HCT116 (cell line): ENCODE results near the gene RBBP8NL. TPM values are rescaled to one million over a fixed set of nuclear protein-coding genes. Genes with fewer than 3 reads are reported as not detected.

ENCODE experiments used
- ATAC-seq: fragments of 200-7000 bp; cut with Tn5 transposase; 2 replicates; pipeline ENCODE4 v1.9.1; 2020; ENCODE audit warnings: mild to moderate bottlenecking, moderate library complexity
- BruUV-seq: library from RNA; stranded (reverse); fragments of 400-500 nt; replicated peaks from 2 replicates; lab custom pipeline; 2021; lab: Mats Ljungman, UMichigan
- CTCF ChIA-PET: fragments of 300-600 bp; sonication (Branson Sonifier 250); formaldehyde crosslinking; loops from one replicate; lab custom pipeline; 2021; ENCODE audit warnings: antibody characterized with exemption; lab: Charles Lee
- POLR2A ChIA-PET: fragments of 300-600, 350-600 bp; sonication (Branson Sonifier 250); formaldehyde crosslinking; loops from one replicate; lab custom pipeline; 2021; ENCODE audit warnings: antibody characterized with exemption; lab: Charles Lee
- RAD21 ChIA-PET, 2 experiments: fragments of 300-600 bp; sonication (Branson Sonifier 250); formaldehyde crosslinking; loops; one replicate each; lab custom pipeline; 2023; ENCODE audit warnings: low total read pairs in 2 of 2; ENCODE audit not compliant: uncharacterized antibody in 2 of 2, unreplicated experiment in 2 of 2, low non-redundant PET in 1 of 2; lab: Charles Lee
- DNase-seq: peaks from one replicate; pipeline ENCODE4 v3.0.0-alpha.2; 2010; ENCODE audit warnings: low read depth, low spot score
- H2AFZ ChIP-seq: fragments of 200-600 bp; shearing (Covaris generic), sonication (generic); 2 replicates; pipeline ENCODE4 v1.6.1; 2017; ENCODE audit warnings: low read depth, mixed run types, mixed read lengths, antibody characterized with exemption, low read length; ENCODE audit not compliant: poor library complexity, severe bottlenecking
- H3K27ac ChIP-seq: 2 replicates; pipeline ENCODE4 v1.5.1; 2012; ENCODE audit warnings: low read depth, low read length
- H3K27me3 ChIP-seq: fragments of 200-600 bp; sonication (generic); 2 replicates; pipeline ENCODE4 v1.6.1; 2016; ENCODE audit warnings: mixed run types, low read length, mixed read lengths; ENCODE audit not compliant: insufficient read depth
- H3K36me3 ChIP-seq, 2 experiments: fragments of 200-500 bp in 1 of 2; fragments of 200-600 bp in 1 of 2; sonication (Bioruptor generic) in 1 of 2; sonication (generic) in 1 of 2; 2 replicates each; pipeline versions ENCODE4 v1.5.1 to v1.6.1; 2014 to 2016; ENCODE audit warnings: low read length in 2 of 2, inconsistent platforms in 1 of 2, mixed read lengths in 1 of 2, mixed run types in 1 of 2; ENCODE audit not compliant: insufficient read depth in 2 of 2, control insufficient read depth in 1 of 2
- H3K4me1 ChIP-seq, 2 experiments: fragments of 200-600 bp in 1 of 2; sonication (generic) in 1 of 2; 2 replicates each; pipeline versions ENCODE4 v1.5.1 to v1.6.1; 2012 to 2017; ENCODE audit warnings: low read length in 2 of 2, inconsistent platforms in 1 of 2, mild to moderate bottlenecking in 1 of 2, mixed read lengths in 1 of 2, mixed run types in 1 of 2, moderate library complexity in 1 of 2; ENCODE audit not compliant: insufficient read depth in 2 of 2, control insufficient read depth in 1 of 2
- H3K4me2 ChIP-seq: fragments of 200-600 bp; sonication (generic); 2 replicates; pipeline ENCODE4 v1.6.1; 2017; ENCODE audit warnings: mixed run types, low read length, mixed read lengths
- H3K4me3 ChIP-seq, 2 experiments: fragments of 200-600 bp in 1 of 2; sonication (generic) in 1 of 2; replicated peaks in 1 of 2; 2 replicates each; pipeline ENCODE4 v1.5.1; 2011 to 2016; ENCODE audit warnings: low read length in 2 of 2, control low read depth in 1 of 2, low read depth in 1 of 2, mild to moderate bottlenecking in 1 of 2, mixed read lengths in 1 of 2, mixed run types in 1 of 2
- H3K79me2 ChIP-seq: fragments of 200-600 bp; sonication (generic); 2 replicates; pipeline ENCODE4 v1.6.1; 2017; ENCODE audit warnings: mild to moderate bottlenecking, mixed run types, low read length, moderate library complexity, mixed read lengths; ENCODE audit not compliant: insufficient read depth
- H3K9ac ChIP-seq: fragments of 200-600 bp; sonication (generic); 2 replicates; pipeline ENCODE4 v1.6.1; 2016; ENCODE audit warnings: low read length, mixed read lengths
- H3K9me2 ChIP-seq: fragments of 200-600 bp; sonication (generic), shearing (Covaris generic); 2 replicates; pipeline ENCODE4 v1.6.1; 2017; ENCODE audit warnings: mixed run types, mild to moderate bottlenecking, moderate library complexity; ENCODE audit not compliant: insufficient read depth
- H3K9me3 ChIP-seq, 2 experiments: fragments of 200-500 bp in 1 of 2; fragments of 200-600 bp in 1 of 2; sonication (Bioruptor generic) in 1 of 2; sonication (generic) in 1 of 2; 2 replicates each; pipeline ENCODE4 v1.6.1; 2014 to 2017; ENCODE audit warnings: low read length in 2 of 2, mixed read lengths in 2 of 2, inconsistent platforms in 1 of 2, low read depth in 1 of 2, mild to moderate bottlenecking in 1 of 2, mixed run types in 1 of 2, moderate library complexity in 1 of 2; ENCODE audit not compliant: control insufficient read depth in 1 of 2, insufficient read depth in 1 of 2
- H4K20me1 ChIP-seq: fragments of 200-600 bp; sonication (generic), shearing (Covaris generic); 2 replicates; pipeline ENCODE4 v1.6.1; 2017; ENCODE audit warnings: mixed run types, mild to moderate bottlenecking, moderate library complexity; ENCODE audit not compliant: insufficient read depth
- ATF3 ChIP-seq: IDR thresholded peaks from 2 replicates; pipeline ENCODE4 v1.6.1; 2012
- CBX3 ChIP-seq: IDR thresholded peaks from 2 replicates; pipeline ENCODE4 v1.6.1; 2012; ENCODE audit warnings: low read depth
- CTCF ChIP-seq, 3 experiments: fragments of 200-600 bp in 1 of 3; sonication (generic) in 1 of 3; IDR thresholded peaks in 2 of 3; conservative IDR thresholded peaks in 1 of 3; 2 replicates each; pipeline ENCODE4 v1.5.1; 2012 to 2017; ENCODE audit warnings: low read depth in 2 of 3, low read length in 2 of 3, antibody characterized with exemption in 1 of 3, borderline replicate concordance in 1 of 3, control low read depth in 1 of 3, mild to moderate bottlenecking in 1 of 3, mixed read lengths in 1 of 3, mixed run types in 1 of 3, moderate library complexity in 1 of 3; ENCODE audit not compliant: insufficient read depth in 1 of 3
- ELF1 ChIP-seq: IDR thresholded peaks from 2 replicates; pipeline ENCODE4 v1.6.1; 2012; ENCODE audit warnings: low read depth, borderline replicate concordance
- EZH2 ChIP-seq: fragments of 200-600 bp; sonication (generic); IDR thresholded peaks from 2 replicates; pipeline ENCODE4 v1.6.1; 2017; ENCODE audit warnings: antibody characterized with exemption, mixed run types
- FOSL1 ChIP-seq: IDR thresholded peaks from 2 replicates; pipeline ENCODE4 v1.6.1; 2012; ENCODE audit warnings: low read depth
- JUND ChIP-seq: IDR thresholded peaks from 2 replicates; pipeline ENCODE4 v1.6.1; 2012
- POLR2A ChIP-seq: IDR thresholded peaks from 2 replicates; pipeline ENCODE4 v1.7.0; 2011; ENCODE audit warnings: borderline replicate concordance; ENCODE audit not compliant: insufficient read depth, insufficient read length; ENCODE audit errors: extremely low read depth
- RAD21 ChIP-seq: IDR thresholded peaks from 2 replicates; pipeline ENCODE4 v1.6.1; 2012; ENCODE audit warnings: low read depth, mild to moderate bottlenecking
- REST ChIP-seq: IDR thresholded peaks from 2 replicates; pipeline ENCODE4 v1.6.1; 2012; ENCODE audit warnings: low read depth
- SIN3A ChIP-seq: IDR thresholded peaks from 2 replicates; pipeline ENCODE4 v1.6.1; 2012; ENCODE audit warnings: low read depth
- SP1 ChIP-seq: IDR thresholded peaks from 2 replicates; pipeline ENCODE4 v1.6.1; 2012; ENCODE audit warnings: low read depth
- TCF7L2 ChIP-seq: IDR thresholded peaks from 2 replicates; pipeline ENCODE4 v1.7.0; 2011; ENCODE audit warnings: borderline replicate concordance, inconsistent platforms; ENCODE audit not compliant: insufficient read depth, insufficient read length; ENCODE audit errors: extremely low read depth
- ZBTB33 ChIP-seq: IDR thresholded peaks from 2 replicates; pipeline ENCODE4 v1.6.1; 2011; ENCODE audit warnings: mild to moderate bottlenecking, low read length, moderate library complexity; ENCODE audit not compliant: insufficient replicate concordance; ENCODE audit errors: extremely low read depth
- ZNF274 ChIP-seq: fragments of 200-500 bp; sonication (Bioruptor generic); IDR thresholded peaks from 2 replicates; pipeline ENCODE4 v1.6.1; 2014; ENCODE audit warnings: mild to moderate bottlenecking, low read depth, low read length, inconsistent platforms
- intact Hi-C: fragments of 100-400 bp; cut with micrococcal nuclease; formaldehyde crosslinking; loops from 2 replicates; pipeline ENCODE4 v1.10.0; 2022
- total RNA-seq: library from RNA; stranded (reverse); gene quantifications from one replicate; pipeline ENCODE4 v1.2.1, GENCODE V29; 2021; ENCODE audit not compliant: unreplicated experiment

Gene RBBP8NL
- total RNA-seq, 1 experiment from 2014 or later = 0.59 TPM

GRCh38 chr20:62377615-62378178 is 49.6 kb downstream of the RBBP8NL start:
- H3K9me2 ChIP-seq = no peaks in the 10 kb centered on the region
- H3K79me2 ChIP-seq = no peaks in the 10 kb centered on the region
- H4K20me1 ChIP-seq = no peaks in the 10 kb centered on the region
- CTCF ChIA-PET = interaction anchor here (1.2 kb wide), 1 partner anchor 9 kb away, joined by 4 read pairs; no protein-coding TSS in a partner anchor
- no TSS peak for BruUV-seq
- POLR2A ChIA-PET = no interaction called here
- TF ChIP-seq FOSL1 (no peak), SP1 (no peak), ATF3 (no peak), REST (no peak), ZBTB33 (no peak), TCF7L2 (no peak), CBX3 (no peak), EZH2 (no peak), SIN3A (no peak), POLR2A (no peak), ELF1 (no peak), JUND (no peak), ZNF274 (no peak), RAD21 (no peak), CTCF (IDR thresholded peaks at IDR 0.05 in 2 of 3, conservative IDR thresholded peaks at IDR 0.05 in 1 of 3; ENCODE audit: borderline replicate concordance in 1 of 3, insufficient read depth in 1 of 3, low read depth in 2 of 3, low read length in 2 of 3) (no peak)
- no peak overlapping the region for H3K4me3 ChIP-seq
- H3K36me3 ChIP-seq = peaks cover 0 to 5% of the 10 kb centered on the region in 2 experiments; a peak in 1 of 4 replicates
- peak overlapping the region; percentile 25 for H3K4me2 ChIP-seq
- no peak overlapping the region for H2AFZ ChIP-seq
- RAD21 ChIA-PET = no interaction called here
- H3K9me3 ChIP-seq = no peaks in the 10 kb centered on the region
- intact Hi-C loops = no loop called here
- no peak for DNase-seq
- H3K4me1 ChIP-seq = peaks cover 24 to 56% of the 10 kb centered on the region in 2 experiments
- ATAC-seq = no peak
- no peak overlapping the region for H3K9ac ChIP-seq
- H3K27me3 ChIP-seq = no peaks in the 10 kb centered on the region
- H3K27ac ChIP-seq = peak overlapping the region; percentile 59
